H1 (cell line): Measurements from ENCODE around the gene FMC1. TPM values are rescaled to one million over a fixed set of nuclear protein-coding genes. Genes with fewer than 3 reads are reported as not detected.
A peak's percentile ranks its signal among the peaks of the same experiment; 100 is the strongest.

Experiments
- CTCF ChIA-PET: fragments of 300-600 bp; sonication (Branson Sonifier 250); formaldehyde crosslinking; loops from one replicate; lab custom pipeline; 2021; ENCODE audit not compliant: partially characterized antibody; lab: Charles Lee
- POLR2A ChIA-PET: fragments of 300-600 bp; sonication (Branson Sonifier 250); formaldehyde crosslinking; loops from one replicate; lab custom pipeline; 2021; ENCODE audit warnings: inconsistent platforms; ENCODE audit not compliant: partially characterized antibody; lab: Charles Lee
- DNase-seq, 2 experiments: peaks; one replicate each; pipeline versions ENCODE4 v3.0.0 to v3.0.0-alpha.2; 2010 to 2022; ENCODE audit warnings: low spot score in 2 of 2, low read depth in 1 of 2, mixed read lengths in 1 of 2
- FAIRE-seq: peaks from 2 replicates; lab custom pipeline; 2011; peaks lifted over from hg19 to GRCh38; lab: Jason Lieb, UNC
- H2AFZ ChIP-seq: 2 replicates; pipeline ENCODE4 v1.8.1; 2012; ENCODE audit warnings: low read length, inconsistent platforms
- H2AK5ac ChIP-seq: 2 replicates; pipeline ENCODE4 v1.6.1; 2013; ENCODE audit warnings: low read depth, low read length
- H2BK120ac ChIP-seq: replicated peaks from 2 replicates; pipeline ENCODE3; 2013; ENCODE audit warnings: low read depth, low read length, inconsistent platforms
- H2BK12ac ChIP-seq: 2 replicates; pipeline ENCODE4 v1.6.1; 2013; ENCODE audit warnings: low read depth, low read length
- H2BK15ac ChIP-seq: 2 replicates; pipeline ENCODE4 v1.6.1; 2013; ENCODE audit warnings: low read length
- H2BK20ac ChIP-seq: 2 replicates; pipeline ENCODE4 v1.6.1; 2013; ENCODE audit warnings: low read length
- H2BK5ac ChIP-seq: 2 replicates; pipeline ENCODE4 v1.6.1; 2013; ENCODE audit warnings: low read depth, low read length
- H3K14ac ChIP-seq: 2 replicates; pipeline ENCODE4 v1.6.1; 2013; ENCODE audit warnings: inconsistent platforms; ENCODE audit not compliant: insufficient read length
- H3K18ac ChIP-seq: 2 replicates; pipeline ENCODE4 v1.6.1; 2013; ENCODE audit warnings: low read length; ENCODE audit errors: extremely low read depth
- H3K23ac ChIP-seq: 2 replicates; pipeline ENCODE4 v1.6.1; 2013; ENCODE audit warnings: inconsistent platforms; ENCODE audit not compliant: insufficient read length
- H3K23me2 ChIP-seq: 2 replicates; pipeline ENCODE4 v1.6.1; 2013; ENCODE audit warnings: low read depth, low read length
- H3K27ac ChIP-seq: 2 replicates; pipeline ENCODE4 v1.6.1; 2011; ENCODE audit warnings: low read depth, low read length, inconsistent platforms
- H3K27me3 ChIP-seq, 4 experiments: replicated peaks in 1 of 4; 1 replicate in 1 of 4; 2 replicates in 3 of 4; pipeline versions ENCODE4 v1.6.1 to v1.8.1; 2011 to 2013; ENCODE audit warnings: low read length in 3 of 4, mild to moderate bottlenecking in 3 of 4, inconsistent platforms in 2 of 4, mixed read lengths in 2 of 4, moderate library complexity in 1 of 4; ENCODE audit not compliant: control insufficient read depth in 3 of 4, insufficient read depth in 3 of 4; ENCODE audit errors: extremely low read depth in 1 of 4
- H3K36me3 ChIP-seq, 4 experiments: 2 replicates each; pipeline versions ENCODE4 v1.6.1 to v1.8.1; 2011 to 2013; ENCODE audit warnings: mild to moderate bottlenecking in 4 of 4, low read length in 3 of 4, moderate library complexity in 2 of 4, control low read depth in 1 of 4, inconsistent platforms in 1 of 4; ENCODE audit not compliant: insufficient read depth in 4 of 4, control insufficient read depth in 2 of 4
- H3K4ac ChIP-seq: replicated peaks from 2 replicates; pipeline ENCODE3; 2013; ENCODE audit warnings: low read length, low read depth, mixed read lengths, inconsistent platforms; ENCODE audit not compliant: insufficient read length
- H3K4me1 ChIP-seq, 4 experiments: replicated peaks in 1 of 4; 1 replicate in 1 of 4; 2 replicates in 3 of 4; pipeline versions ENCODE4 v1.6.1 to v1.8.1; 2011 to 2013; ENCODE audit warnings: low read length in 3 of 4, inconsistent platforms in 2 of 4, mixed read lengths in 1 of 4; ENCODE audit not compliant: insufficient read depth in 4 of 4, control insufficient read depth in 3 of 4
- H3K4me2 ChIP-seq, 2 experiments: 2 replicates each; pipeline versions ENCODE4 v1.6.1 to v1.8.1; 2011 to 2013; ENCODE audit warnings: low read depth in 2 of 2, low read length in 2 of 2, control low read depth in 1 of 2, inconsistent platforms in 1 of 2, mild to moderate bottlenecking in 1 of 2; ENCODE audit not compliant: insufficient read depth in 1 of 2
- H3K4me3 ChIP-seq, 4 experiments: fragments of 200-600, 300-600 bp in 1 of 4; sonication (generic), shearing (Covaris generic), sonication (Bioruptor Twin) in 1 of 4; 2 replicates each; pipeline versions ENCODE4 v1.5.1 to v1.8.1; 2011 to 2016; ENCODE audit warnings: low read length in 4 of 4, low read depth in 3 of 4, control low read depth in 2 of 4, inconsistent platforms in 2 of 4, mild to moderate bottlenecking in 2 of 4, mixed read lengths in 1 of 4, moderate library complexity in 1 of 4; ENCODE audit not compliant: insufficient read depth in 2 of 4; ENCODE audit errors: extremely low read depth in 1 of 4
- H3K56ac ChIP-seq: replicated peaks from 2 replicates; pipeline ENCODE3; 2013; ENCODE audit warnings: low read depth, mild to moderate bottlenecking, mixed read lengths, low read length, inconsistent platforms; ENCODE audit not compliant: insufficient read length
- H3K79me1 ChIP-seq: 2 replicates; pipeline ENCODE4 v1.6.1; 2013; ENCODE audit warnings: low read depth, low read length, control low read depth
- H3K79me2 ChIP-seq, 2 experiments: 2 replicates each; pipeline versions ENCODE4 v1.6.1 to v1.8.1; 2012 to 2013; ENCODE audit warnings: low read length in 2 of 2, mild to moderate bottlenecking in 2 of 2, inconsistent platforms in 1 of 2; ENCODE audit not compliant: insufficient read depth in 2 of 2, control insufficient read depth in 1 of 2
- H3K9ac ChIP-seq, 4 experiments: replicated peaks in 1 of 4; 1 replicate in 1 of 4; 2 replicates in 3 of 4; pipeline versions ENCODE4 v1.6.1 to v1.8.1; 2011 to 2013; ENCODE audit warnings: low read depth in 3 of 4, low read length in 3 of 4, control low read depth in 2 of 4, mild to moderate bottlenecking in 2 of 4, moderate library complexity in 2 of 4, inconsistent platforms in 1 of 4; ENCODE audit errors: extremely low read depth in 1 of 4
- H3K9me3 ChIP-seq, 2 experiments: 2 replicates each; pipeline versions ENCODE4 v1.6.1 to v1.8.1; 2012 to 2013; ENCODE audit warnings: mild to moderate bottlenecking in 2 of 2, moderate library complexity in 2 of 2, control low read depth in 1 of 2, inconsistent platforms in 1 of 2, low read depth in 1 of 2, low read length in 1 of 2, mixed read lengths in 1 of 2; ENCODE audit not compliant: insufficient read depth in 2 of 2
- H4K20me1 ChIP-seq, 2 experiments: replicated peaks in 1 of 2; 2 replicates each; pipeline versions ENCODE3 to v1.8.1; 2011 to 2013; ENCODE audit warnings: inconsistent platforms in 2 of 2, low read length in 2 of 2, mild to moderate bottlenecking in 1 of 2; ENCODE audit not compliant: insufficient read depth in 2 of 2, control insufficient read depth in 1 of 2
- H4K5ac ChIP-seq: 2 replicates; pipeline ENCODE4 v1.6.1; 2013; ENCODE audit warnings: low read length, low read depth, mixed read lengths, inconsistent platforms; ENCODE audit not compliant: insufficient read length
- H4K8ac ChIP-seq: 2 replicates; pipeline ENCODE4 v1.8.0; 2013; ENCODE audit warnings: mild to moderate bottlenecking, moderate library complexity, low read length, inconsistent platforms; ENCODE audit not compliant: insufficient read depth; ENCODE audit errors: extremely low read depth
- H4K91ac ChIP-seq: replicated peaks from 2 replicates; pipeline ENCODE3; 2013; ENCODE audit warnings: low read length, mixed read lengths, inconsistent platforms; ENCODE audit not compliant: insufficient read length
- BACH1 ChIP-seq: IDR thresholded peaks from 2 replicates; pipeline ENCODE4 v1.6.1; 2012; ENCODE audit warnings: low read length, improper control_type of control experiment
- BRCA1 ChIP-seq: IDR thresholded peaks from 2 replicates; pipeline ENCODE4 v1.6.1; 2012; ENCODE audit warnings: low read depth, low read length, improper control_type of control experiment
- CBX5 ChIP-seq: fragments of 300-800, 300-1000 bp; sonication (generic); IDR thresholded peaks from 2 replicates; pipeline ENCODE4 v1.7.1; 2016; ENCODE audit warnings: antibody characterized with exemption, low read length, low read depth
- CEBPB ChIP-seq: IDR thresholded peaks from 2 replicates; pipeline ENCODE4 v1.6.1; 2012; ENCODE audit warnings: low read depth, low read length
- HDAC6 ChIP-seq: IDR thresholded peaks from one replicate; pipeline ENCODE4 v1.7.1; 2012; ENCODE audit warnings: low read depth, mild to moderate bottlenecking, inconsistent platforms, low read length, moderate library complexity
- JUND ChIP-seq: IDR thresholded peaks from 2 replicates; pipeline ENCODE4 v1.6.1; 2011; ENCODE audit warnings: mild to moderate bottlenecking, improper control_type of control experiment, low read length
- SIX5 ChIP-seq: IDR thresholded peaks from 2 replicates; pipeline ENCODE4 v1.6.1; 2011; ENCODE audit warnings: mild to moderate bottlenecking, low read depth, low read length
- SP4 ChIP-seq: IDR thresholded peaks from 2 replicates; pipeline ENCODE4 v1.6.1; 2012; ENCODE audit warnings: low read length, inconsistent platforms
- WGBS, 2 experiments: shearing (Covaris generic) in 1 of 2; methylation state at CpG; one replicate each; pipeline versions ENCODE4 v1.1.6 to v1.1.7; 2013 to 2015; ENCODE audit warnings: low lambda C conversion rate in 2 of 2, mixed read lengths in 2 of 2, inconsistent platforms in 1 of 2, low coverage in 1 of 2, missing lambda C conversion rate in 1 of 2; ENCODE audit not compliant: insufficient replicate concordance in 2 of 2, insufficient coverage in 1 of 2, insufficient read length in 1 of 2; ENCODE audit errors: extremely low coverage in 1 of 2, missing lambda C conversion rate in 1 of 2; 5-methylcytosine and 5-hydroxymethylcytosine counted together
- polyA plus RNA-seq, 7 experiments: library from polyadenylated mRNA; depleted of rRNA in 3 of 7; stranded (reverse) in 5 of 7; unstranded in 2 of 7; fragments of >200 nt in 5 of 7; fragments of 200-250 nt in 2 of 7; gene quantifications; 1 replicate in 5 of 7; 2 replicates in 1 of 7; 4 replicates in 1 of 7; pipeline versions ENCODE4 v1.2.1 to v1.2.3, GENCODE V29; 2011 to 2013; ENCODE audit warnings: missing spikeins in 2 of 7, mixed read lengths in 2 of 7
- total RNA-seq: library from RNA; stranded (reverse); fragmentation: NEBNext Ultra II Directional; extraction: Animal tissue kit (Norgen Biotek cat#: 25700); gene quantifications from 2 replicates; pipeline ENCODE4 v1.2.1, GENCODE V29; 2021
- TF ChIP-seq, protein P1 (sequence below): IDR thresholded peaks from 2 replicates; pipeline ENCODE4 v1.6.1; 2011; ENCODE audit warnings: low read depth, mild to moderate bottlenecking, low read length; ENCODE audit not compliant: insufficient read depth
- TF ChIP-seq, protein P2 (sequence below): IDR thresholded peaks from 2 replicates; pipeline ENCODE4 v1.6.1; 2012; ENCODE audit warnings: inconsistent platforms

FMC1 gene
- total and polyA plus RNA-seq, 2 of the 8 experiments (the other 6 are each of a cell fraction or from before 2014, with no cell fraction given) = 15.8 to 28.4 TPM

DNA sequence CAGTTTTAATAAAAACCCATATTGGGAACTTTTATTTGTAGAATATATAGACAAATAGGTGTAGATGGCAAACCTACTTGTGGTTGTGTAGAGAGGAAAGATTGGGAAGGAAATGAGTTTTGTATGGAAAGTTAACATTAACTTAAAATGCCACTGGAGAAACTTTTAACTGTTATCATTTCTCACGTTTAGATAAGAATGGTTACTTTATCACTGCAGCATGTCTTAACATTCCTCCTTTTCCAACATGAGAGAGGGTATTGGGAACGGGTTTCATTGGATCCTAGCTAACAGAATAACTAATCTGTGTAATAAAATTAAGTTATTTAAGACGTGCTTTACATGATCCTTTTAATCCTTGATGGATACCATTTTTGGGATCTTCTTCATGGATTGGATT lies 20.4 kb downstream of the FMC1 start:
- 26% methylated on average over 3 of the region's 3 CpGs; no CpG with 5 or more reads in 1 of the 2 experiments for WGBS, 2 experiments
- no peak overlapping the region for H2AFZ ChIP-seq
- H3K18ac ChIP-seq = no peak overlapping the region
- H3K4me1 ChIP-seq = peaks cover 2 to 9% (median 7%) of the 10 kb centered on the region in 4 experiments
- peak overlapping the region; percentile 61 to 68 for H3K4me2 ChIP-seq
- H3K9ac ChIP-seq = peak overlapping the region in 1 of 4 experiments; percentile 98; a peak in 2 of 7 replicates
- no peak overlapping the region for H4K91ac ChIP-seq
- H3K79me1 ChIP-seq = no peaks in the 10 kb centered on the region
- H3K36me3 ChIP-seq = peaks cover 0 to 19% (median 0%) of the 10 kb centered on the region in 4 experiments; a peak in 2 of 8 replicates
- DNase-seq = no peak
- no peak overlapping the region for H2BK12ac ChIP-seq
- H2BK20ac ChIP-seq = no peak overlapping the region
- H3K56ac ChIP-seq = no peak overlapping the region
- no peak overlapping the region for H2BK120ac ChIP-seq
- H3K79me2 ChIP-seq = peaks cover 30 to 60% of the 10 kb centered on the region in 2 experiments
- H3K14ac ChIP-seq = no peak overlapping the region
- H4K8ac ChIP-seq = no peak overlapping the region
- no peaks in the 10 kb centered on the region; the same call in 1 of the 2 replicates for H3K23me2 ChIP-seq
- peak overlapping the region; percentile 44 to 99 (median 85); a peak in 7 of 8 replicates for H3K4me3 ChIP-seq
- no peak for FAIRE-seq
- CTCF ChIA-PET = no interaction called here
- H2AK5ac ChIP-seq = no peak overlapping the region
- peaks cover 2 to 7% of the 10 kb centered on the region in 2 experiments for H4K20me1 ChIP-seq
- no peaks in the 10 kb centered on the region for H3K9me3 ChIP-seq
- peak overlapping the region; percentile 36 for H4K5ac ChIP-seq
- no peak overlapping the region for H3K27ac ChIP-seq
- H3K4ac ChIP-seq = no peak overlapping the region
- POLR2A ChIA-PET = interaction anchor here (0.7 to 0.9 kb wide), 2 partner anchors 22 to 25 kb away, joined by 3 to 6 read pairs; no protein-coding TSS in a partner anchor
- H3K27me3 ChIP-seq = no peaks in the 10 kb centered on the region
- H3K23ac ChIP-seq = no peak overlapping the region
- H2BK5ac ChIP-seq = no peak overlapping the region
- H2BK15ac ChIP-seq = no peak overlapping the region
- no peak for TF ChIP-seq SP4
- no peak for TF ChIP-seq BACH1
- TF ChIP-seq, protein P1, sequence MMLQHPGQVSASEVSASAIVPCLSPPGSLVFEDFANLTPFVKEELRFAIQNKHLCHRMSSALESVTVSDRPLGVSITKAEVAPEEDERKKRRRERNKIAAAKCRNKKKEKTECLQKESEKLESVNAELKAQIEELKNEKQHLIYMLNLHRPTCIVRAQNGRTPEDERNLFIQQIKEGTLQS = no peak
- TF ChIP-seq HDAC6 = no peak
- no peak for TF ChIP-seq BRCA1
- TF ChIP-seq, protein P2, sequence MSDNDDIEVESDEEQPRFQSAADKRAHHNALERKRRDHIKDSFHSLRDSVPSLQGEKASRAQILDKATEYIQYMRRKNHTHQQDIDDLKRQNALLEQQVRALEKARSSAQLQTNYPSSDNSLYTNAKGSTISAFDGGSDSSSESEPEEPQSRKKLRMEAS = no peak
- TF ChIP-seq SIX5 = no peak
- TF ChIP-seq CBX5 = no peak
- no peak for TF ChIP-seq JUND
- no peak for TF ChIP-seq CEBPB
